Measurements from ENCODE around the gene UBALD2. TPM values are rescaled to one million over a fixed set of nuclear protein-coding genes. Genes with fewer than 3 reads are reported as not detected.

Gene UBALD2
- total and polyA plus RNA-seq, 2 of the 4 experiments (the other 2 are of a cell fraction): 0.90 to 12.1 TPM

GRCh38 chr17:76260669-76261068, 4.5 kb upstream of the UBALD2 start:
- peaks cover 2% of the 10 kb centered on the region for H3K4me1 ChIP-seq (ENCODE audit: control insufficient read depth, insufficient read depth, low read length)
- intact Hi-C loops (cut with micrococcal nuclease): no loop called here
- H2BK120ac ChIP-seq (ENCODE audit: low read depth, low read length): no peak overlapping the region; the same call in 1 of the 2 replicates
- 0 out of 4 replicates have a peak, but pooled peaks cover 0 to 10% of the 10 kb centered on the region in 2 experiments for H3K79me1 ChIP-seq (ENCODE audit: low read depth in 1 of 2, low read length in 2 of 2)
- no peak for DNase-seq
- H3K4me3 ChIP-seq (ENCODE audit: insufficient read depth, low read depth, low read length): no peak overlapping the region
- no peaks in the 10 kb centered on the region for H3K36me3 ChIP-seq (ENCODE audit: control insufficient read depth, insufficient read depth, low read length)
- no peak overlapping the region; the same call in 2 of the 3 replicates for H2BK15ac ChIP-seq (ENCODE audit: low read depth, low read length)
- H3K4ac ChIP-seq (ENCODE audit: low read depth, low read length): 0 out of 2 replicates have a peak overlapping the region, but pooled peaks have one; percentile 17
- no peak overlapping the region for H3K9ac ChIP-seq (ENCODE audit: low read depth, low read length)
- in situ Hi-C loops (cut with MboI; ENCODE audit: low sequenced_read_pairs): no loop called here
- H3K4me2 ChIP-seq (ENCODE audit: low read depth, low read length): no peak overlapping the region
- H2BK20ac ChIP-seq (ENCODE audit: low read depth, low read length): peak overlapping the region; percentile 8; the same call in 1 of the 2 replicates
- ATAC-seq (ENCODE audit: low read depth): no peak
- dilution Hi-C loops (cut with HindIII; ENCODE audit: low sequenced_read_pairs, unreplicated experiment): no loop called here
- peaks cover 10% of the 10 kb centered on the region for H3K9me1 ChIP-seq (ENCODE audit: insufficient read depth, low read length)
- no peak overlapping the region for H4K5ac ChIP-seq (ENCODE audit: low read depth, low read length)
- 40% methylated on average over 1 of the region's 5 CpGs; no CpG with 5 or more reads in 1 of the 2 experiments for WGBS, 2 experiments (ENCODE audit: extremely low coverage in 2 of 2, insufficient read length in 1 of 2)
- no peak overlapping the region for H2AK5ac ChIP-seq (ENCODE audit: low read depth, low read length)
- no peak overlapping the region for H4K91ac ChIP-seq (ENCODE audit: insufficient read depth, low read depth, low read length)
- no peak overlapping the region for H4K8ac ChIP-seq (ENCODE audit: low read depth in 2 of 2, low read length in 2 of 2)
- H3K23ac ChIP-seq (ENCODE audit: low read depth, low read length): no peak overlapping the region
- TF ChIP-seq MXI1 (IDR thresholded peaks at IDR 0.05; ENCODE audit: borderline replicate concordance, low read depth, low read length) (no peak), RAD21 (IDR thresholded peaks at IDR 0.05; ENCODE audit: low read length) (no peak), MAZ (IDR thresholded peaks at IDR 0.05; ENCODE audit: borderline replicate concordance, low read depth, low read length) (no peak), NFE2L2 (IDR thresholded peaks at IDR 0.05; ENCODE audit: low read depth, low read length) (no peak), FOS (IDR thresholded peaks at IDR 0.05; ENCODE audit: low read depth, low read length) (no peak), RCOR1 (IDR thresholded peaks at IDR 0.05; ENCODE audit: insufficient replicate concordance, low read length) (no peak), RFX5 (IDR thresholded peaks at IDR 0.05; ENCODE audit: low read depth, low read length) (no peak), ELK1 (IDR thresholded peaks at IDR 0.05; ENCODE audit: borderline replicate concordance, low read depth, low read length) (no peak), BHLHE40 (IDR thresholded peaks at IDR 0.05; ENCODE audit: low read depth, low read length) (no peak), CEBPB (IDR thresholded peaks at IDR 0.05; ENCODE audit: low read depth, low read length) (no peak), CHD1 (IDR thresholded peaks at IDR 0.05; ENCODE audit: low read depth, low read length) (no peak), SMC3 (IDR thresholded peaks at IDR 0.05; ENCODE audit: low read depth, low read length) (no peak), CTCF (conservative IDR thresholded peaks at IDR 0.05; ENCODE audit: low read depth, low read length) (no peak), POLR2A (IDR thresholded peaks at IDR 0.05; ENCODE audit: low read depth, low read length) (no peak), MAFK (IDR thresholded peaks at IDR 0.05; ENCODE audit: low read depth, low read length) (no peak), USF2 (IDR thresholded peaks at IDR 0.05; ENCODE audit: low read depth, low read length) (no peak)
- H2BK5ac ChIP-seq (ENCODE audit: low read depth, low read length, poor library complexity, severe bottlenecking): no peak overlapping the region
- H3K27ac ChIP-seq (ENCODE audit: insufficient read depth, low read length): no peak overlapping the region
- no peak overlapping the region for H3K56ac ChIP-seq (ENCODE audit: extremely low read depth, insufficient read depth, low read length)
- no peaks in the 10 kb centered on the region for H4K20me1 ChIP-seq (ENCODE audit: insufficient read depth, low read length)
- no peak overlapping the region for H3K18ac ChIP-seq (ENCODE audit: low read depth, low read length)
- BruUV-seq (replicated peaks): no TSS peak
- H2AK9ac ChIP-seq (replicated peaks; ENCODE audit: low read depth, low read length, poor library complexity): no peak overlapping the region
- H3K9me3 ChIP-seq (ENCODE audit: control insufficient read depth, insufficient read depth, low read length): no peaks in the 10 kb centered on the region
- ChIA-PET CTCF (interaction anchor here (0.6 kb wide), 1 partner anchor 77 kb away, joined by 3 read pairs; no protein-coding TSS in a partner anchor), POLR2A (ENCODE audit: unreplicated experiment) (no interaction called here)
- no peak overlapping the region for H2AFZ ChIP-seq (replicated peaks; ENCODE audit: low read length, poor library complexity)
- H3K14ac ChIP-seq (replicated peaks; ENCODE audit: low read depth, low read length): no peak overlapping the region
- H3K27me3 ChIP-seq (ENCODE audit: control insufficient read depth, insufficient read depth, low read length): no peaks in the 10 kb centered on the region

Measured in IMR-90 (cell line).